HepG2 (cell line): ENCODE results near the gene PTGDS. TPM values are rescaled to one million over a fixed set of nuclear protein-coding genes. Genes with fewer than 3 reads are reported as not detected.

Source experiments
- CEBPG ChIP-seq: IDR thresholded peaks from 2 replicates; pipeline ENCODE4 v1.6.1; 2016
- GABPB1 ChIP-seq: IDR thresholded peaks from 2 replicates; pipeline ENCODE4 v1.6.1; 2016; ENCODE audit warnings: mild to moderate bottlenecking, missing genetic modification reagents, moderate library complexity, missing compliant biosample characterization
- HHEX ChIP-seq: IDR thresholded peaks from 2 replicates; pipeline ENCODE4 v1.6.1; 2016; ENCODE audit warnings: control low read depth
- IRF9 ChIP-seq: sonication (generic); formaldehyde crosslinking; IDR thresholded peaks from 2 replicates; pipeline ENCODE4 v1.8.0; 2022; ENCODE audit warnings: missing genetic modification reagents, mild to moderate bottlenecking, borderline replicate concordance
- MAFG ChIP-seq: sonication (generic); formaldehyde crosslinking; IDR thresholded peaks from 2 replicates; pipeline ENCODE4 v1.5.1; 2020; ENCODE audit warnings: mild to moderate bottlenecking, missing genetic modification reagents
- MAX ChIP-seq: IDR thresholded peaks from 2 replicates; pipeline ENCODE4 v1.6.1; 2012; ENCODE audit warnings: inconsistent platforms
- MAZ ChIP-seq, 2 experiments: sonication (generic) in 1 of 2; formaldehyde crosslinking in 1 of 2; IDR thresholded peaks; 2 replicates each; pipeline versions ENCODE4 v1.5.0 to v1.6.1; 2012 to 2020; ENCODE audit warnings: low read depth in 2 of 2, mild to moderate bottlenecking in 2 of 2, borderline replicate concordance in 1 of 2, improper control_type of control experiment in 1 of 2, low read length in 1 of 2, missing genetic modification reagents in 1 of 2, moderate library complexity in 1 of 2
- MXI1 ChIP-seq: IDR thresholded peaks from 3 replicates; pipeline ENCODE4 v1.6.1; 2012; ENCODE audit warnings: low read depth, low read length, inconsistent platforms, borderline replicate concordance
- NR0B2 ChIP-seq: sonication (generic); formaldehyde crosslinking; IDR thresholded peaks from 2 replicates; pipeline ENCODE4 v1.4.0; 2020; ENCODE audit warnings: mild to moderate bottlenecking, missing genetic modification reagents
- NR1H2 ChIP-seq: sonication (generic); formaldehyde crosslinking; IDR thresholded peaks from 2 replicates; pipeline ENCODE4 v1.8.1; 2022; ENCODE audit warnings: low read depth, missing genetic modification reagents, borderline replicate concordance
- RAD21 ChIP-seq: fragments of 450-650 bp; formaldehyde crosslinking; IDR thresholded peaks from 2 replicates; pipeline ENCODE4 v1.5.0; 2020; ENCODE audit warnings: mild to moderate bottlenecking
- SNAPC2 ChIP-seq: sonication (generic); formaldehyde crosslinking; IDR thresholded peaks from 2 replicates; pipeline ENCODE4 v1.8.1; 2022; ENCODE audit warnings: mild to moderate bottlenecking, missing genetic modification reagents
- SRSF1 ChIP-seq: fragments of 200-400 bp; formaldehyde crosslinking; optimal IDR thresholded peaks from 2 replicates; pipeline ENCODE3; 2017; ENCODE audit warnings: mild to moderate bottlenecking, low read depth, low read length, moderate library complexity
- TFDP2 ChIP-seq: sonication (generic); formaldehyde crosslinking; IDR thresholded peaks from 2 replicates; pipeline ENCODE4 v1.4.0; 2020; ENCODE audit warnings: missing genetic modification reagents
- WIZ ChIP-seq: sonication (generic); formaldehyde crosslinking; IDR thresholded peaks from 2 replicates; pipeline ENCODE4 v1.5.1; 2020; ENCODE audit warnings: mild to moderate bottlenecking, missing genetic modification reagents
- YEATS2 ChIP-seq: sonication (generic); formaldehyde crosslinking; IDR thresholded peaks from 2 replicates; pipeline ENCODE4 v1.4.0; 2020; ENCODE audit warnings: missing genetic modification reagents, borderline replicate concordance
- ZBTB37 ChIP-seq: sonication (generic); formaldehyde crosslinking; IDR thresholded peaks from 2 replicates; pipeline ENCODE4 v1.4.0; 2020; ENCODE audit warnings: mild to moderate bottlenecking, missing genetic modification reagents
- ZFP37 ChIP-seq: sonication (generic); formaldehyde crosslinking; IDR thresholded peaks from 2 replicates; pipeline ENCODE4 v1.4.0; 2020; ENCODE audit warnings: missing genetic modification reagents, borderline replicate concordance
- ZNF101 ChIP-seq: sonication (generic); formaldehyde crosslinking; IDR thresholded peaks from 2 replicates; pipeline ENCODE4 v1.4.0; 2020; ENCODE audit warnings: mild to moderate bottlenecking, low read depth, missing genetic modification reagents, borderline replicate concordance
- ZNF34 ChIP-seq: sonication (generic); formaldehyde crosslinking; IDR thresholded peaks from 2 replicates; pipeline ENCODE4 v1.4.0; 2020; ENCODE audit warnings: mild to moderate bottlenecking, missing genetic modification reagents, borderline replicate concordance
- ZNF7 ChIP-seq: IDR thresholded peaks from 2 replicates; pipeline ENCODE4 v1.6.1; 2016; ENCODE audit warnings: missing biosample characterization, missing genetic modification reagents
- ZNF710 ChIP-seq: sonication (generic); formaldehyde crosslinking; IDR thresholded peaks from 2 replicates; pipeline ENCODE4 v1.5.0; 2020; ENCODE audit warnings: mild to moderate bottlenecking, missing genetic modification reagents, borderline replicate concordance
- ZNF740 ChIP-seq: sonication (generic); formaldehyde crosslinking; IDR thresholded peaks from 2 replicates; pipeline ENCODE4 v1.4.0; 2020; ENCODE audit warnings: missing genetic modification reagents
- polyA plus RNA-seq, 8 experiments: library from polyadenylated mRNA; depleted of rRNA in 3 of 8; stranded (reverse) in 7 of 8; unstranded in 1 of 8; fragments of >200 nt; fragmentation: Illumina TruSeq in 4 of 8; extraction: Trizol in 4 of 8; gene quantifications; 2 replicates each; pipeline versions ENCODE4 v1.2.1 to v1.2.3, GENCODE V29; 2011 to 2016; ENCODE audit warnings: low read depth in 4 of 8, missing spikeins in 1 of 8, mixed read lengths in 1 of 8; ENCODE audit not compliant: insufficient read depth in 1 of 8
- total RNA-seq, 5 experiments: library from RNA; depleted of rRNA; stranded (reverse); fragments of >200 nt; fragmentation: Illumina TruSeq; extraction: Trizol; gene quantifications; 2 replicates each; pipeline ENCODE4 v1.2.3, GENCODE V29; 2016; ENCODE audit warnings: low read depth in 1 of 5

Gene PTGDS
- total and polyA plus RNA-seq, 2 of the 13 experiments (the other 11 are each of a cell fraction or from before 2014, with no cell fraction given): 0.33 to 0.50 TPM

- 0 out of 2 replicates have a peak, but pooled peaks have one; percentile 26 for TF ChIP-seq ZNF710 (CRISPR knock-in tag)
- no peak for TF ChIP-seq ZBTB37 (CRISPR knock-in tag)
- TF ChIP-seq GABPB1 (CRISPR knock-in tag): no peak
- no peak for TF ChIP-seq ZNF7
- no peak for TF ChIP-seq ZNF740 (CRISPR knock-in tag)
- TF ChIP-seq TFDP2 (CRISPR knock-in tag): no peak
- peak; percentile 78; the same call in 1 of the 2 replicates for TF ChIP-seq RAD21 (CRISPR knock-in tag)
- TF ChIP-seq NR0B2: no peak
- TF ChIP-seq MAX: peak; percentile 45; the same call in 1 of the 2 replicates
- TF ChIP-seq SNAPC2 (CRISPR knock-in tag): no peak
- peak; percentile 39; the same call in 1 of the 2 replicates for TF ChIP-seq IRF9
- TF ChIP-seq MAZ (IDR thresholded peaks at IDR 0.05; ENCODE audit: borderline replicate concordance, low read depth, low read length): 0 out of 2 replicates have a peak, but pooled peaks have one; percentile 12
- TF ChIP-seq MAZ (CRISPR knock-in tag; IDR thresholded peaks at IDR 0.05; ENCODE audit: low read depth): no peak
- TF ChIP-seq SRSF1: no peak
- no peak for TF ChIP-seq MAFG (CRISPR knock-in tag)
- no peak for TF ChIP-seq ZNF34 (CRISPR knock-in tag)
- TF ChIP-seq WIZ (CRISPR knock-in tag): 0 out of 2 replicates have a peak, but pooled peaks have one; percentile 50
- TF ChIP-seq ZNF101 (CRISPR knock-in tag): no peak
- TF ChIP-seq MXI1: 0 out of 3 replicates have a peak, but pooled peaks have one; percentile 36
- no peak for TF ChIP-seq NR1H2 (CRISPR knock-in tag)
- no peak for TF ChIP-seq HHEX (CRISPR knock-in tag)
- no peak for TF ChIP-seq ZFP37
- TF ChIP-seq CEBPG: no peak
- TF ChIP-seq YEATS2 (CRISPR knock-in tag): no peak
These were observed 1.7 kb upstream of the PTGDS start (continued) for GRCh38 chr9:136975644-136976043.
